ENCODE data around the gene SHROOM2.

Gene SHROOM2

GRCh38 chrX:9897761-9898161 is 111.5 kb downstream of the SHROOM2 start:
- no peak for DNase-seq (ENCODE audit: low read depth)

GRCh38 chrX:9899640-9900111 is 113.4 kb downstream of the SHROOM2 start:
- DNase-seq (ENCODE audit: low read depth) = no peak

GRCh38 chrX:9902656-9903055 is 116.4 kb downstream of the SHROOM2 start:
- no peak for DNase-seq (ENCODE audit: low read depth)

GRCh38 chrX:9903146-9903545 is 116.9 kb downstream of the SHROOM2 start:
- DNase-seq (ENCODE audit: low read depth) = no peak

- no peak for DNase-seq (ENCODE audit: low read depth)
Observed at GRCh38 chrX:9905288-9905687, 119.1 kb downstream of the SHROOM2 start.

- DNase-seq (ENCODE audit: low read depth) = no peak
Observed at GRCh38 chrX:9905721-9906120, 119.5 kb downstream of the SHROOM2 start.

GRCh38 chrX:9906919-9907318 is 120.7 kb downstream of the SHROOM2 start:
- DNase-seq (ENCODE audit: low read depth) = no peak

GRCh38 chrX:9907645-9908387 is 121.6 kb downstream of the SHROOM2 start:
- DNase-seq (ENCODE audit: low read depth) = no peak

GRCh38 chrX:9909254-9909653 is 123.0 kb downstream of the SHROOM2 start:
- DNase-seq (ENCODE audit: low read depth) = no peak

GRCh38 chrX:9911487-9911886 is 125.3 kb downstream of the SHROOM2 start:
- DNase-seq (ENCODE audit: low read depth) = no peak

GRCh38 chrX:9912351-9913145 is 126.3 kb downstream of the SHROOM2 start:
- no peak for DNase-seq (ENCODE audit: low read depth)

- no peak for DNase-seq (ENCODE audit: low read depth)
Observed at GRCh38 chrX:9913146-9913433, 126.9 kb downstream of the SHROOM2 start.

GRCh38 chrX:9917861-9918260 is 131.6 kb downstream of the SHROOM2 start:
- DNase-seq (ENCODE audit: low read depth) = no peak

- no peak for DNase-seq (ENCODE audit: low read depth)
Observed at GRCh38 chrX:9919632-9920172, 133.5 kb downstream of the SHROOM2 start.

- DNase-seq (ENCODE audit: low read depth) = no peak
Observed at GRCh38 chrX:9921407-9921806, 135.2 kb downstream of the SHROOM2 start.

- no peak for DNase-seq (ENCODE audit: low read depth)
Observed at GRCh38 chrX:9923357-9923756, 137.1 kb downstream of the SHROOM2 start.

GRCh38 chrX:9926002-9926401 is 139.8 kb downstream of the SHROOM2 start:
- DNase-seq (ENCODE audit: low read depth) = no peak

- DNase-seq (ENCODE audit: low read depth) = no peak
Observed at GRCh38 chrX:9927698-9928482, 141.7 kb downstream of the SHROOM2 start.

- no peak for DNase-seq (ENCODE audit: low read depth)
Observed at GRCh38 chrX:9935436-9935835, 149.2 kb downstream of the SHROOM2 start.

GRCh38 chrX:9937761-9938160 is 151.5 kb downstream of the SHROOM2 start:
- DNase-seq (ENCODE audit: low read depth) = no peak

- DNase-seq (ENCODE audit: low read depth) = no peak
Observed at GRCh38 chrX:9938516-9938915, 152.3 kb downstream of the SHROOM2 start.

GRCh38 chrX:9940421-9940820 is 154.2 kb downstream of the SHROOM2 start:
- DNase-seq (ENCODE audit: low read depth) = no peak

- no peak for DNase-seq (ENCODE audit: low read depth)
Observed at GRCh38 chrX:9942086-9942485, 155.9 kb downstream of the SHROOM2 start.
